ENCODE data around the gene EGFL6. TPM values are rescaled to one million over a fixed set of nuclear protein-coding genes. Genes with fewer than 3 reads are reported as not detected.

Gene EGFL6
- total and polyA plus RNA-seq, 2 of the 13 experiments (the other 11 are each of a cell fraction or from before 2014, with no cell fraction given) = not detected

DNA sequence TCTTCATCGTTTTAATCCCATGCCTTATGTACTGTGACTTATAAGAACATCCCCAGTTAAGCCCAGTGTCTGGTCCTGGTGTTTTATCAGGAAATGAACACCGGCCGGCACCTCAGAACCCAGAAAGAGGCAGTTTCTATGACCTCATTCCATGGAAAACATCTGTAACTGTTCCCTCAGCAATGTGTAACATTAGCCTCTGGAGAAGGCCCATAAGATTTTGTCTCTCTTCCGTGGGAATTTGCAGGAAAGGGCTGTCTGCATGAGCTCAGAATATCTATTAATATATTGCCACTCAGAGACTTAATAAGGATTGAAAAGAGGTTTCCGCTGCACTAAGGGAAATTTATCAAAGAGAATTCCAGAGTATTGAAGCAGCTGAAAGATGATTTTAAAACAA is 80.4 kb downstream of the EGFL6 start:
- FAIRE-seq = no peak
- in situ Hi-C loops (cut with HindIII; ENCODE audit: extremely low pct_ligation_motif_present, low pct_unique_long_range_greater_than_20kb) = loop anchor here (5.0 to 10.0 kb wide), 2 partner anchors 135 to 377 kb away; partner anchors contain the start of gene GEMIN8
- POLR2A ChIA-PET = no interaction called here

GRCh38 chrX:13650318-13650717 is 80.9 kb downstream of the EGFL6 start:
- H3K36me3 ChIP-seq (replicated peaks in 1 of 2; ENCODE audit: control insufficient read depth in 1 of 2, insufficient read depth in 2 of 2, low read length in 2 of 2) = no peaks in the 10 kb centered on the region
- in situ Hi-C loops (cut with HindIII; ENCODE audit: extremely low pct_ligation_motif_present, low pct_unique_long_range_greater_than_20kb) (loop anchor here (5.0 kb wide), 1 partner anchor 377 kb away; the partner anchor contains the start of gene GEMIN8), intact Hi-C loops (cut with micrococcal nuclease; ENCODE audit: unreplicated experiment) (no loop called here)
- no peak overlapping the region for H3K9ac ChIP-seq (ENCODE audit: insufficient read depth, low read depth, low read length)
- no peak overlapping the region for H3K4me3 ChIP-seq (replicated peaks in 1 of 3; ENCODE audit: insufficient read depth in 1 of 3, low read depth in 2 of 3, low read length in 3 of 3)
- 100% methylated on average over 1 of the region's 1 CpG for WGBS (ENCODE audit: low lambda C conversion rate)
- H3K4me2 ChIP-seq (ENCODE audit: low read depth, low read length) = no peak overlapping the region
- H3K27ac ChIP-seq (ENCODE audit: extremely low read length, insufficient read depth, low read length) = no peak overlapping the region
- no peak overlapping the region for H2AFZ ChIP-seq (ENCODE audit: low read length)
- H3K79me2 ChIP-seq (ENCODE audit: insufficient read depth, low read length) = no peaks in the 10 kb centered on the region
- no peaks in the 10 kb centered on the region for H3K9me3 ChIP-seq (ENCODE audit: low read length)
- H4K20me1 ChIP-seq (ENCODE audit: insufficient read depth, low read length) = no peaks in the 10 kb centered on the region
- BruUV-seq (replicated peaks) = no TSS peak
- no peaks in the 10 kb centered on the region for H3K27me3 ChIP-seq (ENCODE audit: control insufficient read depth in 1 of 2, insufficient read depth in 2 of 2, low read length in 2 of 2)
- POLR2A ChIA-PET = no interaction called here
- peaks cover 6% of the 10 kb centered on the region for H3K4me1 ChIP-seq (ENCODE audit: insufficient read depth, low read length)
- CTCF ChIA-PET (ENCODE audit: low intra/inter-chr PET ratio, low total read pairs) = no interaction called here
- no peak for DNase-seq (ENCODE audit: low spot score)
- FAIRE-seq = no peak
- ATAC-seq = no peak
- TF ChIP-seq ETV6 (CRISPR knock-in tag; conservative IDR thresholded peaks at IDR 0.05) = no peak
- no peak for TF ChIP-seq GLI4 (CRISPR knock-in tag; IDR thresholded peaks at IDR 0.05; ENCODE audit: borderline replicate concordance)
- TF ChIP-seq MED13 (CRISPR knock-in tag; IDR thresholded peaks at IDR 0.05) = no peak
- no peak for TF ChIP-seq ZNF430 (CRISPR knock-in tag; IDR thresholded peaks at IDR 0.05)
- no peak for TF ChIP-seq ZNF687 (CRISPR knock-in tag; IDR thresholded peaks at IDR 0.05)
- TF ChIP-seq MEF2D (CRISPR knock-in tag; IDR thresholded peaks at IDR 0.05) = no peak
- TF ChIP-seq SOX5 (CRISPR knock-in tag; IDR thresholded peaks at IDR 0.05; ENCODE audit: borderline replicate concordance) = no peak
- no peak for TF ChIP-seq TEAD2 (CRISPR knock-in tag; IDR thresholded peaks at IDR 0.05)
- TF ChIP-seq, protein P1, sequence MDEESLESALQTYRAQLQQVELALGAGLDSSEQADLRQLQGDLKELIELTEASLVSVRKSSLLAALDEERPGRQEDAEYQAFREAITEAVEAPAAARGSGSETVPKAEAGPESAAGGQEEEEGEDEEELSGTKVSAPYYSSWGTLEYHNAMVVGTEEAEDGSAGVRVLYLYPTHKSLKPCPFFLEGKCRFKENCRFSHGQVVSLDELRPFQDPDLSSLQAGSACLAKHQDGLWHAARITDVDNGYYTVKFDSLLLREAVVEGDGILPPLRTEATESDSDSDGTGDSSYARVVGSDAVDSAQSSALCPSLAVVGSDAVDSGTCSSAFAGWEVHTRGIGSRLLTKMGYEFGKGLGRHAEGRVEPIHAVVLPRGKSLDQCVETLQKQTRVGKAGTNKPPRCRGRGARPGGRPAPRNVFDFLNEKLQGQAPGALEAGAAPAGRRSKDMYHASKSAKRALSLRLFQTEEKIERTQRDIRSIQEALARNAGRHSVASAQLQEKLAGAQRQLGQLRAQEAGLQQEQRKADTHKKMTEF (CRISPR knock-in tag; IDR thresholded peaks at IDR 0.05) = no peak
- no peak for TF ChIP-seq ZBTB8A (CRISPR knock-in tag; IDR thresholded peaks at IDR 0.05; ENCODE audit: borderline replicate concordance, low read depth)
- no peak for TF ChIP-seq MLLT10 (CRISPR knock-in tag; IDR thresholded peaks at IDR 0.05)
- TF ChIP-seq CREM (IDR thresholded peaks at IDR 0.05) = no peak
- no peak for TF ChIP-seq CREM (CRISPR knock-in tag; IDR thresholded peaks at IDR 0.05)
- no peak for TF ChIP-seq NFE2L2 (IDR thresholded peaks at IDR 0.05; ENCODE audit: low read length)
- no peak for TF ChIP-seq NRL (CRISPR knock-in tag; IDR thresholded peaks at IDR 0.05; ENCODE audit: borderline replicate concordance)

More for the DNA sequence above, 80.4 kb downstream of the EGFL6 start:
- DNase-seq (ENCODE audit: low spot score) (no peak), ATAC-seq (no peak)
- no TSS peak for BruUV-seq (replicated peaks)
- H3K79me2 ChIP-seq (ENCODE audit: insufficient read depth, low read length) = no peaks in the 10 kb centered on the region
- no peak overlapping the region for H3K27ac ChIP-seq (ENCODE audit: extremely low read length, insufficient read depth, low read length)
- no peaks in the 10 kb centered on the region for H3K36me3 ChIP-seq (replicated peaks in 1 of 2; ENCODE audit: control insufficient read depth in 1 of 2, insufficient read depth in 2 of 2, low read length in 2 of 2)
- no peak overlapping the region for H2AFZ ChIP-seq (ENCODE audit: low read length)
- H3K4me2 ChIP-seq (ENCODE audit: low read depth, low read length) = no peak overlapping the region
- H3K4me1 ChIP-seq (ENCODE audit: insufficient read depth, low read length) = peaks cover 6% of the 10 kb centered on the region
- H3K9ac ChIP-seq (ENCODE audit: insufficient read depth, low read depth, low read length) = no peak overlapping the region
- H4K20me1 ChIP-seq (ENCODE audit: insufficient read depth, low read length) = no peaks in the 10 kb centered on the region
- no peaks in the 10 kb centered on the region for H3K9me3 ChIP-seq (ENCODE audit: low read length)
- CTCF ChIA-PET (ENCODE audit: low intra/inter-chr PET ratio, low total read pairs) = no interaction called here
- no peak for TF ChIP-seq CEBPG (CRISPR knock-in tag; IDR thresholded peaks at IDR 0.05)
- TF ChIP-seq ZNF879 (CRISPR knock-in tag; IDR thresholded peaks at IDR 0.05) = no peak
- 30% methylated on average over 5 of the region's 5 CpGs for WGBS (ENCODE audit: low lambda C conversion rate)
- H3K4me3 ChIP-seq (replicated peaks in 1 of 3; ENCODE audit: insufficient read depth in 1 of 3, low read depth in 2 of 3, low read length in 3 of 3) = no peak overlapping the region
- intact Hi-C loops (cut with micrococcal nuclease; ENCODE audit: unreplicated experiment) = no loop called here
- no peaks in the 10 kb centered on the region for H3K27me3 ChIP-seq (ENCODE audit: control insufficient read depth in 1 of 2, insufficient read depth in 2 of 2, low read length in 2 of 2)
